OCI-LY1 (cell line): ENCODE data around the gene CEACAM16.

Experiments
- CTCF ChIP-seq: fragments of 200-600 bp; sonication (generic), shearing (Covaris generic); IDR thresholded peaks from 2 replicates; pipeline ENCODE4 v1.5.1; 2017; ENCODE audit warnings: mild to moderate bottlenecking, antibody characterized with exemption, low read length, moderate library complexity, mixed read lengths
- EZH2 ChIP-seq: fragments of 200-600 bp; sonication (generic), shearing (Covaris generic); IDR thresholded peaks from 2 replicates; pipeline ENCODE4 v1.8.0; 2017; ENCODE audit warnings: borderline replicate concordance, mixed run types, mild to moderate bottlenecking, antibody characterized with exemption, low read length, moderate library complexity, mixed read lengths

DNA sequence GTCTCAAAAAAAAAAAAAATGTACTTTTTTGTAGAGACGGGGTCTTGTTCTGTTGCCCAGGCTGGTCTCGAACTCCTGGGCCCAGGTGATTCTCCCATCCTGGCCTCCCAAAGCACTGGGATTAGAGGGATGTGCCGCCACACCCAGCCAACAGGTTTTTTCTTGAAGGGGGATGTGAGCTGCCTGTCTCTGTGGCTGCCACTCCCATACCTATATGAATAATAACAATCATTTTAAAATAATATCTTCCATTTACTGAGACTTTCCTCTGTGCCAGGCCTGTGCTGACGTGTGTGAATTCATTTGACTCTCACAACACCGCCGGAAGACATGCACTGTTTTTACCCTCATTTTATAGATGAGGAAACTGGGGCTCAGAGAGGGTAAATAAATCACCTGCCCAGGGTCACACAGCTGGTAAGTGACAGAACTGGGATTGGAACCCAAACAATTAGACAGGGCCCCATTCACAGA is 42.3 kb downstream of the CEACAM16 start:
- TF ChIP-seq CTCF (no peak), EZH2 (no peak)
